ENCODE results near the gene STRBP. TPM values are rescaled to one million over a fixed set of nuclear protein-coding genes. Genes with fewer than 3 reads are reported as not detected.

The STRBP gene
- total RNA-seq, 2 experiments from 2014 or later = 31.6 to 34.8 TPM

DNA sequence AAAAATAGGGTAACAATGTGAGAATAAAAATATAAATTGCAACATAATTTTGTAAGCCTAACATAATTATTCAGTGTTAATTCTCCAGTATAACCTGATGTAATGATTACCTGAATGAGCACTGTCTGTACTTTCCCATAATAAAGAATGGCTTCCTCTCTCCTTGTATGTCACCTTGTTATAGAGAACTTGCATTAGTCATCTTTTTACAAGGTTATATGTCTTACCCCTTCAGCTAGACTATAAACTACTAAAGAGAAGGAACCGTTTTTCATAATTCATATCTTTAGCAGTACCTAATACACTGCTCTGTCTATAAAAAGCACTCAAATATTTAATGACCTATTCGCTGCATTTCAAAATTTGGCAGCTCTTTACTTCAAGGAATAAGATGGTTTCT, 19.8 kb downstream of the STRBP start:
- H3K36me3 Mint-ChIP-seq (ENCODE audit: low read depth) = peaks cover 4% of the 10 kb centered on the region
- intact Hi-C loops (cut with DNase I, micrococcal nuclease) = no loop called here
- peak; percentile 81 for ATAC-seq
- CTCF ChIA-PET = interaction anchor here (1.3 to 1.6 kb wide), 2 partner anchors 13 to 16 kb away, joined by 3 to 5 read pairs; no protein-coding TSS in a partner anchor
- POLR2A ChIA-PET = no interaction called here
- no peak overlapping the region for H3K4me3 Mint-ChIP-seq
- H3K27me3 Mint-ChIP-seq = no peaks in the 10 kb centered on the region
- no peak for DNase-seq
- H3K9me3 Mint-ChIP-seq (ENCODE audit: low read depth) = no peaks in the 10 kb centered on the region
- H3K27ac Mint-ChIP-seq = no peak overlapping the region
- peaks cover 47% of the 10 kb centered on the region for H3K4me1 Mint-ChIP-seq

DNA sequence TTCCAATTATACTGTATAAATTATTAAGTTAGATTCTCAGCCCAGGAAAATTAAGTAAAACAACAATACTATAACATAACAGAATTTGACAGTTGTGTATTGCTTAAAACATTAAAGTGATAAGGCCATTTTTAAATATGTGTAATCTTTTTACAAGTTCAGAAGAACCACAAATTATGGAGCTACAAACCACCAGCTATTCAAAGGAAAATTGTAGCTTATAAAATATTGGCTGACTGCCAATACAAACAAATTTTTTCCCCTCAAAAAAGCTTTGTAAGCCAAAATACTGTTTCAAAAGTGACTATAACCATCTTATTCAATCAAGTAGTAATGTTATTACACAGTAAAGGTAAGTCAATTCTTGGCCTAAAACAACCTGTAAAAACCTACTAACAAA, 21.9 kb downstream of the STRBP start:
- H3K4me3 Mint-ChIP-seq = no peak overlapping the region
- no peak overlapping the region for H3K27ac Mint-ChIP-seq
- DNase-seq = no peak
- H3K4me1 Mint-ChIP-seq = peaks cover 48% of the 10 kb centered on the region
- intact Hi-C loops (cut with DNase I, micrococcal nuclease) = loop anchor here in 1 of 2 experiments (2.0 kb wide), 1 partner anchor 22 kb away; no protein-coding TSS in a partner anchor
- H3K9me3 Mint-ChIP-seq (ENCODE audit: low read depth) = no peaks in the 10 kb centered on the region
- CTCF ChIA-PET = interaction anchor here (1.1 kb wide), 1 partner anchor 63 kb away, joined by 5 read pairs; no protein-coding TSS in a partner anchor
- POLR2A ChIA-PET = no interaction called here
- peaks cover 10% of the 10 kb centered on the region for H3K36me3 Mint-ChIP-seq (ENCODE audit: low read depth)
- no peak for ATAC-seq
- no peaks in the 10 kb centered on the region for H3K27me3 Mint-ChIP-seq

DNA sequence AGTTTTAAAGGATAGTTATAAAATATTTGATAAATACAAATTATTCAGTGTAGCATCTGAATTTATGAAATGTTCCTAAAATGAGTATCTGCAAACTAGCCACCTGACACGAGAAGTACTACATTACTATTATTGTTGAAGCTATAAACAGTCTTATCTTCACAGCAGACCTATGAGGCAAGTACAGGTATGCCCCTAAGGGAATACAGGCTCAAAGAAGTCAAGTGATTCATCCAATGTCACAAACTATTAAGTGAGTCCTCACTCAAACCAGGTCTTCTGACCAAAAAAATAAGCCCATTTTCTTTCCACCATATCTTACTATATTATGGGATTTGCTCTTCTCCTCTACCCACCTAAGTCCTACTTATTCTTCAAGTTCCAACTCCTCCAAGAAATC, 28.7 kb downstream of the STRBP start:
- ATAC-seq (no peak), DNase-seq (no peak)
- intact Hi-C loops (cut with DNase I, micrococcal nuclease) = no loop called here
- ChIA-PET CTCF (no interaction called here), POLR2A (no interaction called here)
- no peak overlapping the region for H3K27ac Mint-ChIP-seq
- H3K36me3 Mint-ChIP-seq (ENCODE audit: low read depth) = peaks cover 17% of the 10 kb centered on the region
- H3K9me3 Mint-ChIP-seq (ENCODE audit: low read depth) = no peaks in the 10 kb centered on the region
- H3K4me3 Mint-ChIP-seq = no peak overlapping the region
- H3K4me1 Mint-ChIP-seq = peaks cover 29% of the 10 kb centered on the region
- no peaks in the 10 kb centered on the region for H3K27me3 Mint-ChIP-seq

DNA sequence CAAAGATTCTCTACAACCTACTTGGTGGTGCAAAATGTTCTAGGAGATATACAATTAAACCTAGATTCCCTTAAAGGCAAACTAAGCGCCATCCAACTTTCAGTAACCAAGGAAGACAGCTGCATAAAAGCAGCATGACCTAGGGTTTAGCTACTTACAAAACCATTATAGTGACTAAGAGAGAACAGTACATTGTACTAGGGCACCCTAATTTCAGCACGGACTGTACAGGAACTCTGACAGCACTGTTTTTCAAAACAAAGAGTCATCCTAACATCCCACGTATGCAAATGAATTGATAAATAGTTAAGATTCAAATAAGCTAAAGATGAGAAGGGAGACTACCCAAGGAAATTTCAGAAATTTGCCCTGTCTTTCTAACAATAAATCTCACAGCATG, 30.0 kb downstream of the STRBP start:
- CTCF ChIA-PET = interaction anchor here (0.5 to 1.2 kb wide), 3 partner anchors 9 to 115 kb away, joined by 3 to 7 read pairs (median 5); no protein-coding TSS in a partner anchor
- Mint-ChIP-seq H3K27me3 (no peaks in the 10 kb centered on the region), H3K9me3 (ENCODE audit: low read depth) (no peaks in the 10 kb centered on the region), H3K4me1 (peaks cover 24% of the 10 kb centered on the region), H3K36me3 (ENCODE audit: low read depth) (peaks cover 17% of the 10 kb centered on the region), H3K4me3 (no peak overlapping the region), H3K27ac (no peak overlapping the region)
- intact Hi-C loops (cut with DNase I, micrococcal nuclease) = no loop called here
- POLR2A ChIA-PET = interaction anchor here (0.6 kb wide), 1 partner anchor 99 kb away, joined by 3 read pairs; no protein-coding TSS in a partner anchor
- ATAC-seq = no peak
- DNase-seq = no peak

DNA sequence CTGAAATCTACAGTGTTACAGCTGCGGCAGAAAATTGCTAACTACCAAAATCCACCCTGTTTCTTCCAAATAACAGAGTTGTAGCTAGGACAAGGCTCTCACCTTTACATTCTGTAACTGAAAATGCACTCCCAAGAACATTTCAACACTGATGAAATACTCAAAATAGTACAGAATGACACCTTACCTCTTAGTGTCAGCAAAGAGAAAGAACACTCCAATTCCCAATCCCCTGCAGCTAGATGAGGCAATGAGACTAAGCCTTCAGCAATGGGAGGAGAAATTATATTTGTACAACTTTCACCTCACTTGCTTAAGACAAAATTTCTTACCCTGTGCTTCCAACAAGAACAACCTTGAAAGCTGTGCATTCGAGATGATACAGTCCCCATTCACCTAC, 31.2 kb downstream of the STRBP start:
- Mint-ChIP-seq H3K27me3 (no peaks in the 10 kb centered on the region), H3K27ac (no peak overlapping the region), H3K36me3 (ENCODE audit: low read depth) (peaks cover 15% of the 10 kb centered on the region), H3K4me3 (no peak overlapping the region), H3K4me1 (peaks cover 24% of the 10 kb centered on the region), H3K9me3 (ENCODE audit: low read depth) (no peaks in the 10 kb centered on the region)
- ChIA-PET POLR2A (no interaction called here), CTCF (interaction anchor here (0.6 kb wide), 1 partner anchor 155 kb away, joined by 4 read pairs; no protein-coding TSS in a partner anchor)
- intact Hi-C loops (cut with DNase I, micrococcal nuclease) = no loop called here
- ATAC-seq (no peak), DNase-seq (no peak)

DNA sequence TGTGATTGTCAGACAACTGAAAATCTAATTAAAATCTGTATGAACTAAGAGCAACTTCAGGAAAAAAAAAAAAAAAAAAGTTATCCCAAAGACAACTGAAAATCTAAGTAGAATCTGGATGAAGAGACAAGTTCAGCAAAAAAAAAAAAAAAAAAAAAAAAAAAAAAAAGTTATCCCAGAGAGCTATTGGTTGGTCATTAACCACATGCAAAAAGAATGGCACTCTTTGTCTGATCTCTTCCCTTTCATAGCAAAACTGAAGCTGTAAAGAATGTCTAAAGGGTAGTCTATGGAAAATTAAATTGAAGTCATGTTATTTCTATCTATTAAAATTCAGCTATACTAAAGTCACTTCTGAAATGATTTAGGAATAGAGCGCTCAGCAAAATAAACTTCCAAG, 32.9 kb downstream of the STRBP start:
- Mint-ChIP-seq H3K4me1 (peaks cover 20% of the 10 kb centered on the region), H3K9me3 (ENCODE audit: low read depth) (no peaks in the 10 kb centered on the region), H3K36me3 (ENCODE audit: low read depth) (peaks cover 10% of the 10 kb centered on the region), H3K27me3 (no peaks in the 10 kb centered on the region), H3K4me3 (no peak overlapping the region), H3K27ac (no peak overlapping the region)
- ATAC-seq (no peak), DNase-seq (no peak)
- intact Hi-C loops (cut with DNase I, micrococcal nuclease) = no loop called here
- ChIA-PET POLR2A (interaction anchor here (0.8 kb wide), 1 partner anchor 129 kb away, joined by 3 read pairs; no protein-coding TSS in a partner anchor), CTCF (interaction anchor here (0.7 to 1.0 kb wide), 3 partner anchors 114 to 154 kb away, joined by 3 to 9 read pairs (median 3); no protein-coding TSS in a partner anchor)

DNA sequence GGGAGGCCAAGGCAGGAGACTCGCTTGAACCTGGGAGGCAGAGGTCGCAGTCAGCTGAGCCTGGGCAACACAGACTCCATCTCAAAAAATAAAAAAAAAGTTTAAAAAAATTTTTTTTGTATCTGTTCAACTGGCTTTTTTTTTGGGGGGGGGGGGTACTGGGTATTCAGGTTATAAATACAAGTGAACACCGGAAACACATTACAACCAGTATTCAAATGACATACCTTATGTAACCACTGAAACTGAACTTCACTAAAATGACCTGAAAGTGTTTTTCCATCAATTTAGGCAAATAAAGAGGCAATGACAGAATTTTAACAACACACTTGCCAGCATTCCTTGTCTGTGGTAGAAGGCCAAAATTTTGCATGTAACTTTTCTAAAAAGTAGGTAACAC, 33.5 kb downstream of the STRBP start:
- DNase-seq = no peak
- Mint-ChIP-seq H3K36me3 (ENCODE audit: low read depth) (peaks cover 10% of the 10 kb centered on the region), H3K4me3 (no peak overlapping the region), H3K27me3 (no peaks in the 10 kb centered on the region), H3K9me3 (ENCODE audit: low read depth) (no peaks in the 10 kb centered on the region), H3K27ac (no peak overlapping the region), H3K4me1 (peaks cover 20% of the 10 kb centered on the region)
- ATAC-seq = no peak
- POLR2A ChIA-PET = interaction anchor here (0.6 to 0.8 kb wide), 2 partner anchors 129 to 537 kb away, joined by 3 to 4 read pairs; no protein-coding TSS in a partner anchor
- CTCF ChIA-PET = interaction anchor here (0.8 to 1.0 kb wide), 3 partner anchors 9 to 142 kb away, joined by 3 to 9 read pairs (median 3); no protein-coding TSS in a partner anchor
- intact Hi-C loops (cut with DNase I, micrococcal nuclease) = no loop called here

DNA sequence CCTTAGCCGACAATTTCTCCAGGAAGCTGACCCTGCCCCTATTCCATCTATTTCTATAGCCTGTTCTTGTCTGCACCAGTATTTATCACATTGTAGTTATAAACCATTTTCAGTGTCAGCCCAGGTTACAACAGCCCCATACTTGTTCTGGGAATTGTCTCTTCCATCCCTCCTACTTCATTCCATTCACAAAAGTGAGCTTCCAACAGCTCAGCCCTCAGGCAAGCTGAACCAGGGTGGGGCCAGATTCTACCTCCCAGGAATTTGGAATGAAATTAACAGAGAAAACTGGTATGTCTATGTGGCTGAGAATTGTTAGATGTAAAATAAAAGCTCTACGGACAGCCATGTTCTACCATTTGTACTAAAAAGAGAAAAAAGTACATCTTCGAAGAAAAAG, 36.1 kb downstream of the STRBP start:
- H3K27me3 Mint-ChIP-seq = no peaks in the 10 kb centered on the region
- DNase-seq = no peak
- intact Hi-C loops (cut with DNase I, micrococcal nuclease) = no loop called here
- ChIA-PET CTCF (interaction anchor here (1.1 to 1.5 kb wide), 4 partner anchors 17 to 49 kb away, joined by 3 to 4 read pairs (median 4); no protein-coding TSS in a partner anchor), POLR2A (interaction anchor here (0.7 kb wide), 1 partner anchor 550 kb away, joined by 3 read pairs; no protein-coding TSS in a partner anchor)
- no peak overlapping the region for H3K27ac Mint-ChIP-seq
- ATAC-seq = no peak
- H3K9me3 Mint-ChIP-seq (ENCODE audit: low read depth) = no peaks in the 10 kb centered on the region
- H3K4me1 Mint-ChIP-seq = peaks cover 11% of the 10 kb centered on the region
- peaks cover 9% of the 10 kb centered on the region for H3K36me3 Mint-ChIP-seq (ENCODE audit: low read depth)
- H3K4me3 Mint-ChIP-seq = no peak overlapping the region

DNA sequence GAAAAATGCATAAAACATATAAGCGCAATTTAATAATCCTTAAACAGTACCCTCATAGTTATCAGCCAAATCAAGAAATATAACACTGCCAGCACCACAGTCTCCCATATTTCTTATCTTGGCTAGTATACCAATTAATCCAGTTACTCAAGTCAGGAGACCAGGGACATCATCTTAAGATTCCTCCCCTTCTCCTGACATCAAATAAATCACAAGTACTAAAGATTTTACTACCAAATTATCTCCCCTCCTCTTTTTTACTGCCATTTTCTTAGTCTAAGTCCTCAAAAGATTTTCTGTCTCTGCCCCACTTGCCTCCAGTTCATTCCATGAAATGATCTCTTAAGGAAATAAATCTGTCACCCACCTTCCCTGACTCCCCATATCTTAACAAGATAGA, 37.0 kb downstream of the STRBP start:
- no peak for ATAC-seq
- ChIA-PET CTCF (no interaction called here), POLR2A (no interaction called here)
- Mint-ChIP-seq H3K27me3 (no peaks in the 10 kb centered on the region), H3K4me3 (no peak overlapping the region), H3K27ac (no peak overlapping the region), H3K9me3 (ENCODE audit: low read depth) (no peaks in the 10 kb centered on the region), H3K4me1 (peaks cover 16% of the 10 kb centered on the region), H3K36me3 (ENCODE audit: low read depth) (peaks cover 1% of the 10 kb centered on the region)
- no peak for DNase-seq
- intact Hi-C loops (cut with DNase I, micrococcal nuclease) = no loop called here

DNA sequence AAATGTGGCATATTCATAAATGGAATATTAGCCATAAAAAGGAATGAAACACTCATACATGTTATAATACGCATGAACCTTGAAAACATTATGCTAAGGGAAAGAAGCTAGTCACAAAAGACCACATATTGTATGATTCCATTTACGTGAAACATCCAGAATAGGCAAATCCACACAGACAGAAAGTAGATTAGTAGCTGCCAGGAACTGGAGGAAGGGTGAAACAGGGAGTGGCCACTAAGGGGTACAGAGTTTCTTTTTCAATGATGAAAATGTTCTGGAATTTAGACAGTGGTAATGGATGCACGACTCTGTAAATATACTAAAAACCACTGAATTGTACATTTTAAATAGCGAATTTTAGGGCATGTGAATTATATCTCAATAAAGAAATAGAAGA, 39.4 kb downstream of the STRBP start:
- Mint-ChIP-seq H3K9me3 (ENCODE audit: low read depth) (no peaks in the 10 kb centered on the region), H3K27me3 (no peaks in the 10 kb centered on the region), H3K36me3 (ENCODE audit: low read depth) (peaks cover 4% of the 10 kb centered on the region), H3K4me1 (peaks cover 30% of the 10 kb centered on the region), H3K4me3 (no peak overlapping the region), H3K27ac (no peak overlapping the region)
- intact Hi-C loops (cut with DNase I, micrococcal nuclease) = loop anchor here (5.0 to 10.0 kb wide), 8 partner anchors 124 to 976 kb away; partner anchors contain the start of genes MRRF (in 1 of the 2), RABGAP1 (in 1 of the 2) and RBM18 (in 1 of the 2)
- no peak for DNase-seq
- ChIA-PET POLR2A (no interaction called here), CTCF (interaction anchor here (0.6 to 1.2 kb wide), 2 partner anchors 34 to 121 kb away, joined by 3 read pairs; no protein-coding TSS in a partner anchor)
- no peak for ATAC-seq

DNA sequence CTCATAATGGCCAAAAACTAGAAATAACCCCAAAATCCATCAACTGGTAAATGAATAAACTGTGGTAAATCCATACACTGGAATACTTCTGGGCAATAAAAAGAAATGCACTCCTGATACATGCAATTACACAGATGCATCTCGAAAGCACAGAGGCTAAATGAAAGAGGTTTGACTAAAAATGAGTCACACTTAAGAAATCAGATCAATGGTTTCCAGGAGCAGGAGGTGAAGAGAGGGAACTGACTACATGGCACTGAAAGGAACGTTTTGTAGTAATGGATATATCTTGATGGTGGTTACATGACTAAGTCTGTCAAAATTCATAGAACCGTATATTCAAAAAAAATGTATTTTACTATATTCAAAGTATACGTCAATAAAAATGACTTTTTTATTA, 42.4 kb downstream of the STRBP start:
- H3K27ac Mint-ChIP-seq = peak overlapping the region; percentile 86
- ChIA-PET CTCF (interaction anchor here (0.8 to 3.1 kb wide), 12 partner anchors 8 to 151 kb away, joined by 3 to 17 read pairs (median 4); no protein-coding TSS in a partner anchor), POLR2A (interaction anchor here (0.6 to 1.0 kb wide), 3 partner anchors 33 to 321 kb away, joined by 3 to 9 read pairs (median 3); partner anchors contain the start of genes RC3H2 and ZBTB6)
- peaks cover 30% of the 10 kb centered on the region for H3K4me1 Mint-ChIP-seq
- DNase-seq (no peak), ATAC-seq (peak; percentile 73)
- intact Hi-C loops (cut with DNase I, micrococcal nuclease) = loop anchor here (1.0 to 10.0 kb wide), 14 partner anchors 21 to 979 kb away; partner anchors contain the start of genes STRBP (in 2 of the 2), MRRF (in 1 of the 2), RABGAP1 (in 1 of the 2) and RBM18 (in 1 of the 2)
- H3K4me3 Mint-ChIP-seq = peak overlapping the region; percentile 27
- H3K9me3 Mint-ChIP-seq (ENCODE audit: low read depth) = no peaks in the 10 kb centered on the region
- no peaks in the 10 kb centered on the region for H3K27me3 Mint-ChIP-seq
- peaks cover 8% of the 10 kb centered on the region for H3K36me3 Mint-ChIP-seq (ENCODE audit: low read depth)

Data from activated CD4-positive, alpha-beta T cell treated with anti-CD3 and anti-CD28 coated beads for 36 hours (primary cell).